Measurements from ENCODE around the gene LUC7L. TPM values are rescaled to one million over a fixed set of nuclear protein-coding genes. Genes with fewer than 3 reads are reported as not detected.
"Not testable (repeated sequence)": the region's sequence is repeated elsewhere in the genome, so short reads cannot be mapped to it uniquely, and the experiment has no call there.

LUC7L gene
- total RNA-seq, 2 experiments from 2014 or later, result 94.8 to 98.4 TPM

DNA sequence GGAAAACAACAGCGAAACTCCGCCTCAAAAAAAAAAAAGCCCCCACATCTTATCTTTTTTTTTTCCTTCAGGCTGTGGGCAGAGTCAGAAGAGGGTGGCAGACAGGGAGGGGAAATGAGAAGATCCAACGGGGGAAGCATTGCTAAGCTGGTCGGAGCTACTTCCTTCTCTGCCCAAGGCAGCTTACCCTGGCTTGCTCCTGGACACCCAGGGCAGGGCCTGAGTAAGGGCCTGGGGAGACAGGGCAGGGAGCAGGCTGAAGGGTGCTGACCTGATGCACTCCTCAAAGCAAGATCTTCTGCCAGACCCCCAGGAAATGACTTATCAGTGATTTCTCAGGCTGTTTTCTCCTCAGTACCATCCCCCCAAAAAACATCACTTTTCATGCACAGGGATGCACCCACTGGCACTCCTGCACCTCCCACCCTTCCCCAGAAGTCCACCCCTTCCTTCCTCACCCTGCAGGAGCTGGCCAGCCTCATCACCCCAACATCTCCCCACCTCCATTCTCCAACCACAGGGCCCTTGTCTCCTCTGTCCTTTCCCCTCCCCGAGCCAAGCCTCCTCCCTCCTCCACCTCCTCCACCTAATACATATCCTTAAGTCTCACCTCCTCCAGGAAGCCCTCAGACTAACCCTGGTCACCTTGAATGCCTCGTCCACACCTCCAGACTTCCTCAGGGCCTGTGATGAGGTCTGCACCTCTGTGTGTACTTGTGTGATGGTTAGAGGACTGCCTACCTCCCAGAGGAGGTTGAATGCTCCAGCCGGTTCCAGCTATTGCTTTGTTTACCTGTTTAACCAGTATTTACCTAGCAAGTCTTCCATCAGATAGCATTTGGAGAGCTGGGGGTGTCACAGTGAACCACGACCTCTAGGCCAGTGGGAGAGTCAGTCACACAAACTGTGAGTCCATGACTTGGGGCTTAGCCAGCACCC lies 54.0 kb downstream of the LUC7L start:
- ATAC-seq (ENCODE audit: poor library complexity) (no peak), DNase-seq (no peak)
- intact Hi-C loops (cut with DNase I, micrococcal nuclease), result no loop called here
- peaks cover 14% of the 10 kb centered on the region for H3K4me1 ChIP-seq (ENCODE audit: insufficient read depth, low read length)
- TF ChIP-seq, protein P1, sequence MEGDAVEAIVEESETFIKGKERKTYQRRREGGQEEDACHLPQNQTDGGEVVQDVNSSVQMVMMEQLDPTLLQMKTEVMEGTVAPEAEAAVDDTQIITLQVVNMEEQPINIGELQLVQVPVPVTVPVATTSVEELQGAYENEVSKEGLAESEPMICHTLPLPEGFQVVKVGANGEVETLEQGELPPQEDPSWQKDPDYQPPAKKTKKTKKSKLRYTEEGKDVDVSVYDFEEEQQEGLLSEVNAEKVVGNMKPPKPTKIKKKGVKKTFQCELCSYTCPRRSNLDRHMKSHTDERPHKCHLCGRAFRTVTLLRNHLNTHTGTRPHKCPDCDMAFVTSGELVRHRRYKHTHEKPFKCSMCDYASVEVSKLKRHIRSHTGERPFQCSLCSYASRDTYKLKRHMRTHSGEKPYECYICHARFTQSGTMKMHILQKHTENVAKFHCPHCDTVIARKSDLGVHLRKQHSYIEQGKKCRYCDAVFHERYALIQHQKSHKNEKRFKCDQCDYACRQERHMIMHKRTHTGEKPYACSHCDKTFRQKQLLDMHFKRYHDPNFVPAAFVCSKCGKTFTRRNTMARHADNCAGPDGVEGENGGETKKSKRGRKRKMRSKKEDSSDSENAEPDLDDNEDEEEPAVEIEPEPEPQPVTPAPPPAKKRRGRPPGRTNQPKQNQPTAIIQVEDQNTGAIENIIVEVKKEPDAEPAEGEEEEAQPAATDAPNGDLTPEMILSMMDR (IDR thresholded peaks at IDR 0.05), result no peak
- ChIA-PET CTCF (interaction anchor here (1.0 to 1.1 kb wide), 2 partner anchors 78 to 110 kb away, joined by 3 read pairs; no protein-coding TSS in a partner anchor), POLR2A (no interaction called here)
- H3K27ac ChIP-seq (ENCODE audit: low read depth in 1 of 2, low read length in 2 of 2), result no peak overlapping the region
- no peak overlapping the region for H3K27ac Mint-ChIP-seq
- H3K27me3 Mint-ChIP-seq, result peaks cover 68% of the 10 kb centered on the region
- peaks cover 0 to 6% of the 10 kb centered on the region in 2 experiments for H3K9me3 ChIP-seq (ENCODE audit: control insufficient read depth in 1 of 2, insufficient read depth in 1 of 2, low read length in 2 of 2)
- no peaks in the 10 kb centered on the region for H3K36me3 ChIP-seq (ENCODE audit: insufficient read depth, low read length)
- no peaks in the 10 kb centered on the region for H3K36me3 Mint-ChIP-seq (ENCODE audit: low read depth)
- H3K27me3 ChIP-seq (ENCODE audit: control insufficient read depth in 1 of 2, insufficient read depth in 2 of 2, low read length in 2 of 2), result peaks cover 51 to 53% of the 10 kb centered on the region in 2 experiments
- peaks cover 13% of the 10 kb centered on the region for H3K4me1 Mint-ChIP-seq (ENCODE audit: low read depth)
- no peaks in the 10 kb centered on the region for H3K9me3 Mint-ChIP-seq
- no peak overlapping the region for H3K4me3 ChIP-seq (ENCODE audit: low read length)
- peak overlapping the region; percentile 65 for H3K4me3 Mint-ChIP-seq

DNA sequence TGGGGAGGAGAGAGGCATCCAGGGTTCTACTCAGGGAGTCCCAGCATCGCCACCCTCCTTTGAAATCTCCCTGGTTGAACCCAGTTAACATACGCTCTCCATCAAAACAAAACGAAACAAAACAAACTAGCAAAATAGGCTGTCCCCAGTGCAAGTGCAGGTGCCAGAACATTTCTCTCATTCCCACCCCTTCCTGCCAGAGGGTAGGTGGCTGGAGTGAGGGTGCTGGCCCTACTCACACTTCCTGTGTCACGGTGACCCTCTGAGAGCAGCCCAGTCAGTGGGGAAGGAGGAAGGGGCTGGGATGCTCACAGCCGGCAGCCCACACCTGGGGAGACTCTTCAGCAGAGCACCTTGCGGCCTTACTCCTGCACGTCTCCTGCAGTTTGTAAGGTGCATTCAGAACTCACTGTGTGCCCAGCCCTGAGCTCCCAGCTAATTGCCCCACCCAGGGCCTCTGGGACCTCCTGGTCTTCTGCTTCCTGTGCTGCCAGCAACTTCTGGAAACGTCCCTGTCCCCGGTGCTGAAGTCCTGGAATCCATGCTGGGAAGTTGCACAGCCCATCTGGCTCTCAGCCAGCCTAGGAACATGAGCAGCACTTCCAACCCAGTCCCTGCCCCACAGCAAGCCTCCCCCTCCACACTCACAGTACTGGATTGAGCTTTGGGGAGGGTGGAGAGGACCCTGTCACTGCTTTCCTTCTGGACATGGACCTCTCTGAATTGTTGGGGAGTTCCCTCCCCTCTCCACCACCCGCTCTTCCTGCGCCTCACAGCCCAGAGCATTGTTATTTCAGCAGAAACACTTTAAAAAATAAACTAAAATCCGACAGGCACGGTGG lies 55.1 kb downstream of the LUC7L start:
- H3K36me3 Mint-ChIP-seq (ENCODE audit: low read depth); H3K9me3 ChIP-seq (ENCODE audit: control insufficient read depth in 1 of 2, insufficient read depth in 1 of 2, low read length in 2 of 2); DNase-seq; H3K4me3 ChIP-seq (ENCODE audit: low read length); intact Hi-C loops (cut with DNase I, micrococcal nuclease); POLR2A ChIA-PET; H3K4me1 ChIP-seq (ENCODE audit: insufficient read depth, low read length); H3K27ac ChIP-seq (ENCODE audit: low read depth in 1 of 2, low read length in 2 of 2); H3K36me3 ChIP-seq (ENCODE audit: insufficient read depth, low read length); ATAC-seq (ENCODE audit: poor library complexity); H3K9me3 Mint-ChIP-seq; H3K27ac Mint-ChIP-seq: not testable (repeated sequence)
- peaks cover 13% of the 10 kb centered on the region for H3K4me1 Mint-ChIP-seq (ENCODE audit: low read depth)
- CTCF ChIA-PET, result interaction anchor here (1.1 kb wide), 1 partner anchor 77 kb away, joined by 3 read pairs; no protein-coding TSS in a partner anchor
- peaks cover 71% of the 10 kb centered on the region for H3K27me3 Mint-ChIP-seq
- H3K27me3 ChIP-seq (ENCODE audit: control insufficient read depth in 1 of 2, insufficient read depth in 2 of 2, low read length in 2 of 2), result peaks cover 44 to 48% of the 10 kb centered on the region in 2 experiments
- H3K4me3 Mint-ChIP-seq, result peak overlapping the region; percentile 70

DNA sequence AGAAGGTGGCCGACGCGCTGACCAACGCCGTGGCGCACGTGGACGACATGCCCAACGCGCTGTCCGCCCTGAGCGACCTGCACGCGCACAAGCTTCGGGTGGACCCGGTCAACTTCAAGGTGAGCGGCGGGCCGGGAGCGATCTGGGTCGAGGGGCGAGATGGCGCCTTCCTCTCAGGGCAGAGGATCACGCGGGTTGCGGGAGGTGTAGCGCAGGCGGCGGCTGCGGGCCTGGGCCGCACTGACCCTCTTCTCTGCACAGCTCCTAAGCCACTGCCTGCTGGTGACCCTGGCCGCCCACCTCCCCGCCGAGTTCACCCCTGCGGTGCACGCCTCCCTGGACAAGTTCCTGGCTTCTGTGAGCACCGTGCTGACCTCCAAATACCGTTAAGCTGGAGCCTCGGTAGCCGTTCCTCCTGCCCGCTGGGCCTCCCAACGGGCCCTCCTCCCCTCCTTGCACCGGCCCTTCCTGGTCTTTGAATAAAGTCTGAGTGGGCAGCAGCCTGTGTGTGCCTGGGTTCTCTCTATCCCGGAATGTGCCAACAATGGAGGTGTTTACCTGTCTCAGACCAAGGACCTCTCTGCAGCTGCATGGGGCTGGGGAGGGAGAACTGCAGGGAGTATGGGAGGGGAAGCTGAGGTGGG lies 55.9 kb downstream of the LUC7L start:
- DNase-seq; H3K27ac ChIP-seq (ENCODE audit: low read depth in 1 of 2, low read length in 2 of 2); H3K9me3 Mint-ChIP-seq; ATAC-seq (ENCODE audit: poor library complexity); H3K4me3 Mint-ChIP-seq; H3K9me3 ChIP-seq (ENCODE audit: control insufficient read depth in 1 of 2, insufficient read depth in 1 of 2, low read length in 2 of 2); H3K36me3 ChIP-seq (ENCODE audit: insufficient read depth, low read length); H3K4me3 ChIP-seq (ENCODE audit: low read length); intact Hi-C loops (cut with DNase I, micrococcal nuclease); H3K27ac Mint-ChIP-seq; CTCF ChIA-PET; H3K4me1 ChIP-seq (ENCODE audit: insufficient read depth, low read length); H3K36me3 Mint-ChIP-seq (ENCODE audit: low read depth); POLR2A ChIA-PET: not testable (repeated sequence)
- H3K27me3 ChIP-seq (ENCODE audit: control insufficient read depth in 1 of 2, insufficient read depth in 2 of 2, low read length in 2 of 2), result peaks cover 47 to 50% of the 10 kb centered on the region in 2 experiments
- H3K4me1 Mint-ChIP-seq (ENCODE audit: low read depth), result peaks cover 13% of the 10 kb centered on the region
- peaks cover 72% of the 10 kb centered on the region for H3K27me3 Mint-ChIP-seq

DNA sequence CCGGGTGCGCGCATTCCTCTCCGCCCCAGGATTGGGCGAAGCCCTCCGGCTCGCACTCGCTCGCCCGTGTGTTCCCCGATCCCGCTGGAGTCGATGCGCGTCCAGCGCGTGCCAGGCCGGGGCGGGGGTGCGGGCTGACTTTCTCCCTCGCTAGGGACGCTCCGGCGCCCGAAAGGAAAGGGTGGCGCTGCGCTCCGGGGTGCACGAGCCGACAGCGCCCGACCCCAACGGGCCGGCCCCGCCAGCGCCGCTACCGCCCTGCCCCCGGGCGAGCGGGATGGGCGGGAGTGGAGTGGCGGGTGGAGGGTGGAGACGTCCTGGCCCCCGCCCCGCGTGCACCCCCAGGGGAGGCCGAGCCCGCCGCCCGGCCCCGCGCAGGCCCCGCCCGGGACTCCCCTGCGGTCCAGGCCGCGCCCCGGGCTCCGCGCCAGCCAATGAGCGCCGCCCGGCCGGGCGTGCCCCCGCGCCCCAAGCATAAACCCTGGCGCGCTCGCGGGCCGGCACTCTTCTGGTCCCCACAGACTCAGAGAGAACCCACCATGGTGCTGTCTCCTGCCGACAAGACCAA lies 56.8 kb downstream of the LUC7L start, which contains the start of gene HBA2:
HBA2 (plus strand) TSS at position 503 of the 568 bp plus-strand sequence; CDS start at position 540, 37 bp downstream.
- H3K27me3 Mint-ChIP-seq, result peaks cover 71% of the 10 kb centered on the region
- H3K9me3 ChIP-seq (ENCODE audit: control insufficient read depth in 1 of 2, insufficient read depth in 1 of 2, low read length in 2 of 2); H3K27ac Mint-ChIP-seq; H3K36me3 Mint-ChIP-seq (ENCODE audit: low read depth); H3K36me3 ChIP-seq (ENCODE audit: insufficient read depth, low read length); H3K4me3 ChIP-seq (ENCODE audit: low read length); H3K27ac ChIP-seq (ENCODE audit: low read depth in 1 of 2, low read length in 2 of 2); H3K9me3 Mint-ChIP-seq; POLR2A ChIA-PET; H3K4me1 ChIP-seq (ENCODE audit: insufficient read depth, low read length); intact Hi-C loops (cut with DNase I, micrococcal nuclease); DNase-seq; CTCF ChIA-PET: not testable (repeated sequence)
- peaks cover 47 to 49% of the 10 kb centered on the region in 2 experiments for H3K27me3 ChIP-seq (ENCODE audit: control insufficient read depth in 1 of 2, insufficient read depth in 2 of 2, low read length in 2 of 2)
- peak within 1 kb of the TSS; percentile 4 for H3K4me3 Mint-ChIP-seq
- peak; percentile 47 for ATAC-seq (ENCODE audit: poor library complexity)
- peaks cover 13% of the 10 kb centered on the region for H3K4me1 Mint-ChIP-seq (ENCODE audit: low read depth)

Data from CD4-positive, alpha-beta T cell (primary cell).